Endothelial cell of umbilical vein (primary cell): ENCODE measurements around the gene TUBB2A. TPM values are rescaled to one million over a fixed set of nuclear protein-coding genes. Genes with fewer than 3 reads are reported as not detected.

Source experiments
- BruUV-seq: library from RNA; stranded (reverse); fragments of 400-500 nt; replicated peaks from 2 replicates; lab custom pipeline; 2021; lab: Mats Ljungman, UMichigan
- CTCF ChIA-PET: fragments of 300-600, 350-600 bp; sonication (Branson Sonifier 250); formaldehyde crosslinking; loops from one replicate; lab custom pipeline; 2021; ENCODE audit warnings: antibody characterized with exemption, inconsistent platforms; lab: Charles Lee
- POLR2A ChIA-PET: fragments of 300-600, 350-600 bp; sonication (Branson Sonifier 250); formaldehyde crosslinking; loops from one replicate; lab custom pipeline; 2021; ENCODE audit warnings: antibody characterized with exemption, inconsistent platforms; lab: Charles Lee
- DNase-seq: peaks from one replicate; pipeline ENCODE4 v3.0.0-alpha.2; 2011; ENCODE audit warnings: low read depth, low spot score
- FAIRE-seq: peaks from 2 replicates; lab custom pipeline; 2011; peaks lifted over from hg19 to GRCh38; lab: Jason Lieb, UNC
- H2AFZ ChIP-seq: 2 replicates; pipeline ENCODE4 v1.6.0; 2012; ENCODE audit warnings: low read depth, low read length, control low read depth, inconsistent platforms
- H3K27ac ChIP-seq: 2 replicates; pipeline ENCODE4 v1.5.1; 2011; ENCODE audit warnings: low read depth, mild to moderate bottlenecking, control low read depth, low read length, moderate library complexity; ENCODE audit not compliant: insufficient read depth
- H3K27me3 ChIP-seq, 2 experiments: 2 replicates each; pipeline versions ENCODE4 v1.6.0 to v1.6.1; 2011; ENCODE audit warnings: low read length in 2 of 2, mixed read lengths in 1 of 2; ENCODE audit not compliant: control insufficient read depth in 2 of 2, insufficient read depth in 2 of 2
- H3K36me3 ChIP-seq, 2 experiments: 2 replicates in 1 of 2; 3 replicates in 1 of 2; pipeline ENCODE4 v1.5.1; 2011; ENCODE audit warnings: low read length in 2 of 2, mild to moderate bottlenecking in 1 of 2, moderate library complexity in 1 of 2; ENCODE audit not compliant: control insufficient read depth in 2 of 2, insufficient read depth in 2 of 2; ENCODE audit errors: extremely low read depth in 1 of 2
- H3K4me1 ChIP-seq: 3 replicates; pipeline ENCODE4 v1.5.1; 2011; ENCODE audit warnings: mild to moderate bottlenecking, low read length; ENCODE audit not compliant: control insufficient read depth, insufficient read depth; ENCODE audit errors: extremely low read depth
- H3K4me2 ChIP-seq: 2 replicates; pipeline ENCODE4 v1.6.1; 2011; ENCODE audit warnings: low read length, control low read depth, mixed read lengths; ENCODE audit not compliant: insufficient read depth
- H3K4me3 ChIP-seq, 3 experiments: fragments of 200-600 bp in 1 of 3; sonication (generic), shearing (Covaris generic) in 1 of 3; replicated peaks in 1 of 3; 2 replicates each; pipeline ENCODE4 v1.5.1; 2011 to 2016; ENCODE audit warnings: control low read depth in 3 of 3, low read length in 3 of 3, mild to moderate bottlenecking in 2 of 3, inconsistent platforms in 1 of 3, low read depth in 1 of 3, moderate library complexity in 1 of 3; ENCODE audit not compliant: insufficient read depth in 1 of 3
- H3K79me2 ChIP-seq: 2 replicates; pipeline ENCODE4 v1.6.0; 2012; ENCODE audit warnings: low read length, inconsistent platforms; ENCODE audit not compliant: control insufficient read depth, insufficient read depth
- H3K9ac ChIP-seq: replicated peaks from 2 replicates; pipeline ENCODE3; 2011; ENCODE audit warnings: low read length, control low read depth; ENCODE audit not compliant: insufficient read depth; ENCODE audit errors: extremely low read depth
- H3K9me1 ChIP-seq: replicated peaks from 3 replicates; pipeline ENCODE4 v1.6.0; 2011; ENCODE audit warnings: mild to moderate bottlenecking, low read length; ENCODE audit not compliant: control insufficient read depth, insufficient read depth; ENCODE audit errors: extremely low read depth
- H3K9me3 ChIP-seq: replicated peaks from 2 replicates; pipeline ENCODE4 v1.5.1; 2012; ENCODE audit warnings: low read length, inconsistent platforms; ENCODE audit not compliant: control insufficient read depth, insufficient read depth
- H4K20me1 ChIP-seq: replicated peaks from 2 replicates; pipeline ENCODE3; 2011; ENCODE audit warnings: mild to moderate bottlenecking, low read length; ENCODE audit not compliant: control insufficient read depth, insufficient read depth; ENCODE audit errors: extremely low read depth
- EZH2 ChIP-seq: IDR thresholded peaks from 2 replicates; pipeline ENCODE4 v1.6.1; 2012; ENCODE audit warnings: borderline replicate concordance, low read depth, mild to moderate bottlenecking, moderate library complexity, low read length, inconsistent platforms; ENCODE audit not compliant: severe bottlenecking
- FOS ChIP-seq: IDR thresholded peaks from 2 replicates; pipeline ENCODE4 v1.6.1; 2011; ENCODE audit warnings: mild to moderate bottlenecking, low read length, moderate library complexity, borderline replicate concordance; ENCODE audit not compliant: insufficient read depth
- GATA2 ChIP-seq: IDR thresholded peaks from 2 replicates; pipeline ENCODE4 v1.7.0; 2011; ENCODE audit warnings: low read depth, mild to moderate bottlenecking, moderate library complexity, mixed read lengths, low read length; ENCODE audit not compliant: insufficient read length, insufficient read depth
- MYC ChIP-seq: IDR thresholded peaks from one replicate; pipeline ENCODE4 v1.6.1; 2011; ENCODE audit warnings: mild to moderate bottlenecking, low read depth, low read length
- POLR2A ChIP-seq: IDR thresholded peaks from 2 replicates; pipeline ENCODE4 v1.6.1; 2012; ENCODE audit warnings: low read depth, mild to moderate bottlenecking, control low read depth, low read length
- POLR2AphosphoS5 ChIP-seq: IDR thresholded peaks from 2 replicates; pipeline ENCODE4 v1.6.1; 2012; ENCODE audit warnings: low read depth, mild to moderate bottlenecking, control low read depth, low read length, moderate library complexity; ENCODE audit not compliant: insufficient read depth
- dilution Hi-C: fragments of 300-500 bp; cut with MboI; formaldehyde crosslinking; loops from one replicate; pipeline ENCODE4 v1.15.0; 2019; ENCODE audit warnings: low sequenced_read_pairs; ENCODE audit not compliant: extremely low pct_ligation_motif_present
- intact Hi-C: fragments of 100-400 bp; cut with micrococcal nuclease; formaldehyde crosslinking; loops from one replicate; pipeline ENCODE4 v1.10.0; 2022
- polyA plus RNA-seq, 4 experiments: library from polyadenylated mRNA; depleted of rRNA in 3 of 4; stranded (reverse) in 3 of 4; unstranded in 1 of 4; fragments of >200 nt; gene quantifications; 2 replicates each; pipeline versions ENCODE4 v1.2.1 to v1.2.3, GENCODE V29; 2011 to 2012; ENCODE audit warnings: missing spikeins in 1 of 4
- total RNA-seq: library from RNA; stranded (reverse); gene quantifications from 2 replicates; pipeline ENCODE4 v1.2.3, GENCODE V29; 2021
- TF ChIP-seq, protein P1 (sequence below), 2 donors: IDR thresholded peaks; 1 replicate in 1 of 2; 2 replicates in 1 of 2; pipeline ENCODE4 v1.5.1; 2011; ENCODE audit warnings: low read length in 2 of 2, mild to moderate bottlenecking in 2 of 2, moderate library complexity in 2 of 2, control low read depth in 1 of 2, inconsistent platforms in 1 of 2, low read depth in 1 of 2; ENCODE audit not compliant: insufficient read depth in 1 of 2; ENCODE audit errors: extremely low read depth in 1 of 2

TUBB2A gene
- total and polyA plus RNA-seq, 2 donors (not counting 3 experiments of a cell fraction or from before 2014, with no cell fraction given): 80.3 to 99.2 TPM

DNA sequence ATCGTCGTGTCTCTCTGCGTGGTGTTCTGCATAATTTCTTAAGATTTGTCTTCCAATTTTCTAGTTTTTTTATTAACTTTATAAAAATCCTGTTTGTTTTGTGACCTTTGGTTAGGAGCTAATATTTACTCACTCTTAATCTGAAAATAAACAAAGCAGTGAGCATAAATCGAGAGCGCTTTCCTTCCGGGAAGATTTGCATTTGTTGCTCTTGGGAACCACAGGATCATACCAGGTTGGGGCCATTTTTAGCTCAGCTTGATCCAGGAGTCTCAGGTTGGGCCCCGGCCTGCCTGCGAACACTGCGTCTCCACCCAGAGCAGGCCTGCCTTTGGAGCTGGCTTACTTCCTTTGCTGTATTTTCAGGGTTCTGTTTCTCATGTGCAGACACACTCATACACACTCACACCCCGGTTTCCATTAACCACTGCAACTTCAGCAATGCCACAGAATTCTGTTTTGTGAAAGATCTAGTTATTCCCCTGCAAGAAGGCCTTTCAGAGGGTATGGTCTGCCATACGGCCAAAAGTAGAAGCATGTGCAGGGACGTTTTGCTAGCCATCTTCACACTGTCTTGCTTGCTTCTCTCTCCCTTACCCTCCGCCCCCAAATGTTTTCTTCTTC is 21.6 kb downstream of the TUBB2A start:
- Histone ChIP-seq H3K4me2 (no peak overlapping the region), H3K36me3 (no peaks in the 10 kb centered on the region), H2AFZ (no peak overlapping the region), H3K27me3 (no peaks in the 10 kb centered on the region), H3K4me3 (no peak overlapping the region), H3K9me3 (no peaks in the 10 kb centered on the region), H3K27ac (no peak overlapping the region), H3K79me2 (no peaks in the 10 kb centered on the region), H4K20me1 (no peaks in the 10 kb centered on the region), H3K9ac (no peak overlapping the region), H3K4me1 (peaks cover 13% of the 10 kb centered on the region), H3K9me1 (no peaks in the 10 kb centered on the region)
- BruUV-seq: no TSS peak
- POLR2A ChIA-PET: no interaction called here
- TF ChIP-seq, protein P1, sequence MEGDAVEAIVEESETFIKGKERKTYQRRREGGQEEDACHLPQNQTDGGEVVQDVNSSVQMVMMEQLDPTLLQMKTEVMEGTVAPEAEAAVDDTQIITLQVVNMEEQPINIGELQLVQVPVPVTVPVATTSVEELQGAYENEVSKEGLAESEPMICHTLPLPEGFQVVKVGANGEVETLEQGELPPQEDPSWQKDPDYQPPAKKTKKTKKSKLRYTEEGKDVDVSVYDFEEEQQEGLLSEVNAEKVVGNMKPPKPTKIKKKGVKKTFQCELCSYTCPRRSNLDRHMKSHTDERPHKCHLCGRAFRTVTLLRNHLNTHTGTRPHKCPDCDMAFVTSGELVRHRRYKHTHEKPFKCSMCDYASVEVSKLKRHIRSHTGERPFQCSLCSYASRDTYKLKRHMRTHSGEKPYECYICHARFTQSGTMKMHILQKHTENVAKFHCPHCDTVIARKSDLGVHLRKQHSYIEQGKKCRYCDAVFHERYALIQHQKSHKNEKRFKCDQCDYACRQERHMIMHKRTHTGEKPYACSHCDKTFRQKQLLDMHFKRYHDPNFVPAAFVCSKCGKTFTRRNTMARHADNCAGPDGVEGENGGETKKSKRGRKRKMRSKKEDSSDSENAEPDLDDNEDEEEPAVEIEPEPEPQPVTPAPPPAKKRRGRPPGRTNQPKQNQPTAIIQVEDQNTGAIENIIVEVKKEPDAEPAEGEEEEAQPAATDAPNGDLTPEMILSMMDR (IDR thresholded peaks at IDR 0.05; ENCODE audit: extremely low read depth in 1 of 2, insufficient read depth in 1 of 2, low read depth in 1 of 2, low read length in 2 of 2): no peak
- TF ChIP-seq MYC (no peak), EZH2 (no peak), GATA2 (no peak), POLR2A (no peak), POLR2AphosphoS5 (no peak), FOS (no peak)
- dilution Hi-C loops (no loop called here), intact Hi-C loops (no loop called here)
- DNase-seq (no peak), FAIRE-seq (no peak)
- CTCF ChIA-PET: interaction anchor here (0.5 kb wide), 1 partner anchor 54 kb away, joined by 3 read pairs; no protein-coding TSS in a partner anchor
